Activated naive CD4-positive, alpha-beta T cell treated with anti-CD3 and anti-CD28 coated beads for 36 hours (primary cell): Measurements from ENCODE around the gene KCNK10. TPM values are rescaled to one million over a fixed set of nuclear protein-coding genes. Genes with fewer than 3 reads are reported as not detected.

Experiments used
- CTCF ChIA-PET: fragments of 350-600 bp; sonication (Branson Sonifier 250); formaldehyde crosslinking; loops from one replicate; lab custom pipeline; 2021; ENCODE audit warnings: antibody characterized with exemption; lab: Charles Lee
- DNase-seq: peaks from one replicate; pipeline ENCODE4 v3.0.0-alpha.2; 2020
- H3K27ac Mint-ChIP-seq: one replicate; pipeline ENCODE4 v1.8.0; 2021; ENCODE audit warnings: mild to moderate bottlenecking, mixed read lengths
- H3K27me3 Mint-ChIP-seq: one replicate; pipeline ENCODE4 v1.8.0; 2021; ENCODE audit warnings: low read depth, mixed read lengths
- H3K36me3 Mint-ChIP-seq: one replicate; pipeline ENCODE4 v1.8.0; 2021; ENCODE audit warnings: low read depth, mixed read lengths
- H3K4me1 Mint-ChIP-seq: one replicate; pipeline ENCODE4 v1.8.0; 2021; ENCODE audit warnings: low read depth, mixed read lengths
- H3K4me3 Mint-ChIP-seq: one replicate; pipeline ENCODE4 v1.8.0; 2021; ENCODE audit warnings: mild to moderate bottlenecking, moderate library complexity, mixed read lengths
- H3K9me3 Mint-ChIP-seq: one replicate; pipeline ENCODE4 v1.8.0; 2021; ENCODE audit warnings: mixed read lengths
- intact Hi-C: fragments of 100-400 bp; cut with micrococcal nuclease; formaldehyde crosslinking; loops from one replicate; pipeline ENCODE4 v1.15.1; 2023
- total RNA-seq, 2 experiments: library from RNA; stranded (reverse); gene quantifications; one replicate each; pipeline ENCODE4 v1.2.3, GENCODE V29; 2021

KCNK10 gene
- total RNA-seq, 2 experiments from 2014 or later = not detected

GRCh38 chr14:88156127-88156526, 166.9 kb downstream of the KCNK10 start:
- no peaks in the 10 kb centered on the region for H3K9me3 Mint-ChIP-seq
- no peaks in the 10 kb centered on the region for H3K36me3 Mint-ChIP-seq
- H3K4me3 Mint-ChIP-seq = no peak overlapping the region
- CTCF ChIA-PET = interaction anchor here (1.2 kb wide), 1 partner anchor 12 kb away, joined by 6 read pairs; no protein-coding TSS in a partner anchor
- no peak overlapping the region for H3K27ac Mint-ChIP-seq
- no peak for DNase-seq
- H3K27me3 Mint-ChIP-seq = peaks cover 5% of the 10 kb centered on the region
- intact Hi-C loops = no loop called here
- H3K4me1 Mint-ChIP-seq = no peaks in the 10 kb centered on the region

GRCh38 chr14:88154926-88155325, 168.1 kb downstream of the KCNK10 start:
- Mint-ChIP-seq H3K9me3 (no peaks in the 10 kb centered on the region), H3K27ac (no peak overlapping the region), H3K36me3 (no peaks in the 10 kb centered on the region), H3K4me1 (no peaks in the 10 kb centered on the region), H3K4me3 (no peak overlapping the region), H3K27me3 (peaks cover 5% of the 10 kb centered on the region)
- CTCF ChIA-PET = no interaction called here
- no peak for DNase-seq
- intact Hi-C loops = no loop called here

GRCh38 chr14:88154321-88154720, 168.7 kb downstream of the KCNK10 start:
- H3K9me3 Mint-ChIP-seq = no peaks in the 10 kb centered on the region
- no peak overlapping the region for H3K27ac Mint-ChIP-seq
- H3K4me1 Mint-ChIP-seq = no peaks in the 10 kb centered on the region
- intact Hi-C loops = no loop called here
- H3K27me3 Mint-ChIP-seq = peaks cover 3% of the 10 kb centered on the region
- H3K4me3 Mint-ChIP-seq = no peak overlapping the region
- no peak for DNase-seq
- H3K36me3 Mint-ChIP-seq = no peaks in the 10 kb centered on the region
- CTCF ChIA-PET = no interaction called here

GRCh38 chr14:88146881-88147649, 176.0 kb downstream of the KCNK10 start:
- Mint-ChIP-seq H3K4me3 (no peak overlapping the region), H3K9me3 (no peaks in the 10 kb centered on the region), H3K27me3 (no peaks in the 10 kb centered on the region), H3K4me1 (no peaks in the 10 kb centered on the region), H3K36me3 (no peaks in the 10 kb centered on the region), H3K27ac (no peak overlapping the region)
- CTCF ChIA-PET = interaction anchor here (0.7 to 2.2 kb wide), 3 partner anchors 21 to 202 kb away, joined by 3 to 9 read pairs (median 6); no protein-coding TSS in a partner anchor
- DNase-seq = no peak
- intact Hi-C loops = no loop called here

GRCh38 chr14:88143810-88144209, 179.3 kb downstream of the KCNK10 start:
- Mint-ChIP-seq H3K4me3 (no peak overlapping the region), H3K4me1 (no peaks in the 10 kb centered on the region), H3K27ac (no peak overlapping the region), H3K36me3 (no peaks in the 10 kb centered on the region), H3K27me3 (no peaks in the 10 kb centered on the region), H3K9me3 (no peaks in the 10 kb centered on the region)
- intact Hi-C loops = no loop called here
- CTCF ChIA-PET = interaction anchor here (1.2 kb wide), 1 partner anchor 198 kb away, joined by 6 read pairs; no protein-coding TSS in a partner anchor
- DNase-seq = no peak

- H3K27ac Mint-ChIP-seq = no peak overlapping the region
- no peak for DNase-seq
- intact Hi-C loops = no loop called here
- no peaks in the 10 kb centered on the region for H3K9me3 Mint-ChIP-seq
- H3K4me1 Mint-ChIP-seq = no peaks in the 10 kb centered on the region
- CTCF ChIA-PET = no interaction called here
- no peaks in the 10 kb centered on the region for H3K27me3 Mint-ChIP-seq
- H3K4me3 Mint-ChIP-seq = no peak overlapping the region
- no peaks in the 10 kb centered on the region for H3K36me3 Mint-ChIP-seq
Measured at GRCh38 chr14:88142997-88143396, 180.1 kb downstream of the KCNK10 start.

- Mint-ChIP-seq H3K9me3 (no peaks in the 10 kb centered on the region), H3K4me1 (no peaks in the 10 kb centered on the region), H3K4me3 (no peak overlapping the region), H3K27ac (no peak overlapping the region), H3K27me3 (no peaks in the 10 kb centered on the region), H3K36me3 (no peaks in the 10 kb centered on the region)
- intact Hi-C loops = no loop called here
- CTCF ChIA-PET = no interaction called here
- no peak for DNase-seq
Measured at GRCh38 chr14:88140874-88141273, 182.2 kb downstream of the KCNK10 start.

- H3K9me3 Mint-ChIP-seq = peaks cover 4% of the 10 kb centered on the region
- H3K4me3 Mint-ChIP-seq = no peak overlapping the region
- CTCF ChIA-PET = no interaction called here
- no peaks in the 10 kb centered on the region for H3K4me1 Mint-ChIP-seq
- H3K27me3 Mint-ChIP-seq = peaks cover 3% of the 10 kb centered on the region
- DNase-seq = no peak
- no peak overlapping the region for H3K27ac Mint-ChIP-seq
- no peaks in the 10 kb centered on the region for H3K36me3 Mint-ChIP-seq
- intact Hi-C loops = no loop called here
Measured at GRCh38 chr14:88137327-88137726, 185.7 kb downstream of the KCNK10 start.

Other genes starting within 250 kb of the KCNK10 start
- 1 to 10 TPM; 3.3 to 3.5 TPM for gene SPATA7, start 62.4 kb upstream of the KCNK10 start, total RNA-seq
- gene PTPN21, start 231.7 kb upstream of the KCNK10 start, total RNA-seq = under 1 TPM in 1 of 2 experiments, not detected in 1; 0.17 TPM
- 10 to 100 TPM; 33.3 to 37.9 TPM for gene ZC3H14, start 239.8 kb upstream of the KCNK10 start, total RNA-seq